ENCODE measurements around the gene ST8SIA2. TPM values are rescaled to one million over a fixed set of nuclear protein-coding genes. Genes with fewer than 3 reads are reported as not detected.
"Not testable (repeated sequence)": the region's sequence is repeated elsewhere in the genome, so short reads cannot be mapped to it uniquely, and the experiment has no call there.

ST8SIA2 gene
- total RNA-seq, 4 donors from 2014 or later: not detected

DNA sequence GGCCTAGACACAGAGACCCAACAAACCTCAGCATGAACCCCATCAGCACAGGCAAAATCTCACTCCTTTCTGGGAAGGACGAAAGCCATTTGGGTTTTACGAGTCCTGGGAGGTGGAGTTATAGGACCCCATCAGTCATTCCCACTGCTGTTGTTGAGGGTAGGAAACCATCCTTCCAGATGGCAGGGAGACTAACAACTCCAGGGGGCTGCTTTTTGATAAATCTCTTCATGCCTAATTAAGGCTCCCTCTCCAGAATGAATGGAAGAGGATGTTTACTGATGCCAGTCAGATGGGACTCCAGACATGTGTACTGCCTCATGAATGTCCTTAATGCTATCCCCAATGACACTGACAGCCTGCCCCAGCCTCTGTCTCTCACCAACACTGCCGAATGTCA lies 75.3 kb downstream of the ST8SIA2 start:
- Histone ChIP-seq H3K27me3 (no peaks in the 10 kb centered on the region), H3K4me3 (no peak overlapping the region), H3K4me1 (no peaks in the 10 kb centered on the region), H3K36me3 (no peaks in the 10 kb centered on the region), H3K9me3 (no peaks in the 10 kb centered on the region), H3K27ac (no peak overlapping the region)
- no peak for ATAC-seq
- TF ChIP-seq EP300 (IDR thresholded peaks at IDR 0.05): no peak
- TF ChIP-seq, protein P1, sequence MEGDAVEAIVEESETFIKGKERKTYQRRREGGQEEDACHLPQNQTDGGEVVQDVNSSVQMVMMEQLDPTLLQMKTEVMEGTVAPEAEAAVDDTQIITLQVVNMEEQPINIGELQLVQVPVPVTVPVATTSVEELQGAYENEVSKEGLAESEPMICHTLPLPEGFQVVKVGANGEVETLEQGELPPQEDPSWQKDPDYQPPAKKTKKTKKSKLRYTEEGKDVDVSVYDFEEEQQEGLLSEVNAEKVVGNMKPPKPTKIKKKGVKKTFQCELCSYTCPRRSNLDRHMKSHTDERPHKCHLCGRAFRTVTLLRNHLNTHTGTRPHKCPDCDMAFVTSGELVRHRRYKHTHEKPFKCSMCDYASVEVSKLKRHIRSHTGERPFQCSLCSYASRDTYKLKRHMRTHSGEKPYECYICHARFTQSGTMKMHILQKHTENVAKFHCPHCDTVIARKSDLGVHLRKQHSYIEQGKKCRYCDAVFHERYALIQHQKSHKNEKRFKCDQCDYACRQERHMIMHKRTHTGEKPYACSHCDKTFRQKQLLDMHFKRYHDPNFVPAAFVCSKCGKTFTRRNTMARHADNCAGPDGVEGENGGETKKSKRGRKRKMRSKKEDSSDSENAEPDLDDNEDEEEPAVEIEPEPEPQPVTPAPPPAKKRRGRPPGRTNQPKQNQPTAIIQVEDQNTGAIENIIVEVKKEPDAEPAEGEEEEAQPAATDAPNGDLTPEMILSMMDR (IDR thresholded peaks at IDR 0.05): no peak
- no peak for TF ChIP-seq POLR2A (IDR thresholded peaks at IDR 0.05)
- no peak for TF ChIP-seq POLR2AphosphoS5 (IDR thresholded peaks at IDR 0.05)
- 71% methylated on average over 1 of the region's 3 CpGs; no CpG with 5 or more reads in 1 of the 2 donors for WGBS, 2 donors (ENCODE audit: low coverage in 1 of 2)

DNA sequence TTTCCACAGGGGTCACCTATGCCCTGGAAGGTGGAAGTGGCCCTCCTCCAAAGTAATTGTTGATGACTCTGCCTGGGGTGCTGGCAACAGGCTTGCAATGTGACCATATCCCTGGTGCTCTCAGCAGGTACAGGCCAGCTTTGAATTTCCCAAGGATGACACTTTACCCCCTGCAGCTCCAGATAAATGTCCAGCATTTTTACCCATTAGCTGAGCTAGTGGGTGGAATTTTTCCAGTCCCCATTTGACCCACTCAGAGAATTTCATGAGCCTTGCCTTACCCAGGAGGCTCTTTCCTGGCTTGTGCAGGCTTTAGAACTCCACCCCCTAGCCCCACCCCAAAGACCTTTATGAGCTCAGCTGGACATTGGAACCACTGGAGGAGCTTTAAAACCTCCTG lies 77.6 kb downstream of the ST8SIA2 start:
- no peaks in the 10 kb centered on the region for H3K9me3 ChIP-seq
- no peak overlapping the region for H3K27ac ChIP-seq
- H3K4me1 ChIP-seq: no peaks in the 10 kb centered on the region
- ATAC-seq: no peak
- no peaks in the 10 kb centered on the region for H3K27me3 ChIP-seq
- H3K4me3 ChIP-seq: no peak overlapping the region
- no peaks in the 10 kb centered on the region for H3K36me3 ChIP-seq
- no peak for TF ChIP-seq POLR2A (IDR thresholded peaks at IDR 0.05)
- TF ChIP-seq, protein P1 (IDR thresholded peaks at IDR 0.05): no peak
- no peak for TF ChIP-seq EP300 (IDR thresholded peaks at IDR 0.05)
- no peak for TF ChIP-seq POLR2AphosphoS5 (IDR thresholded peaks at IDR 0.05)

DNA sequence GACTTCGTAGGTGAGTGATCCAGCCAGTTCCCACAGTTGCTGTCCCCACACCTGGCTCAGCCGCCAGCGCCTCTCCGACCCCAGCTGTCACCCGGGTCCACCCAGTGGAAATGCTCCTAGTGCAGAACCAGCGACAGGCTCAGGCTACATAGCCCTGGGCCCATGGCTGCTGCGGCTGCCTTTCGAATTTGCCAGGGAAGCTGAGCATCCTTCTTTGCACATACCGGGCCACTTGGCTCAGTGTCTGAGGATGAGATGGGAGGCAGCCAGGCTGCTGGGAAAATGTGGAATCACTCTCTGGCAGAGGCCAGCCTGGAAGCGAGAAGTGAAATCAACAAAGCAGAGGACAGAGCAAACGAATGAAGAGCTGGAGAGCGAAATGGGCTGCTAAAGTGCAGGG lies 80.1 kb downstream of the ST8SIA2 start:
- H3K9me3 ChIP-seq: no peaks in the 10 kb centered on the region
- peaks cover 12% of the 10 kb centered on the region for H3K27me3 ChIP-seq
- no peak overlapping the region for H3K27ac ChIP-seq
- TF ChIP-seq EP300 (IDR thresholded peaks at IDR 0.05) (no peak), POLR2A (IDR thresholded peaks at IDR 0.05) (no peak)
- 33 to 63% methylated on average over 3 of the region's 12 CpGs for WGBS, 2 donors (ENCODE audit: low coverage in 1 of 2)
- H3K4me3 ChIP-seq: no peak overlapping the region
- H3K36me3 ChIP-seq: no peaks in the 10 kb centered on the region
- no peak for ATAC-seq
- no peaks in the 10 kb centered on the region for H3K4me1 ChIP-seq

DNA sequence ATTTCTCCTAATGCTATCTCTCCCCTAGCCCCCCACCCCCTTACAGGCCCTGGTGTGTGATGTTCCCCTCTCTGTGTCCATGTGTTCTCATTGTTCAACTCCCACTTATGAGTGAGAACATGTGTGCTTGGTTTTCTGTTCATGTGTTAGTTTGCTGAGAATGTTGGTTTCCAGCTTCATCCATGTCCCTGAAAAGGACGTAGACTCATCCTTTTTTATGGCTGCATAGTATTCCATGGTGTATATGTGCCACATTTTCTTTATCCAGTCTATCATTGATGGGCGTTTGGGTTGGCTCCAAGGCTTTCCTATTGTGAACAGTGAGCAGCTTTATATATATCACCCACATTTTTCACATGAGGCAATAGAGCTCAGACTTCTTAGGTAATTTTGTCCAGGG lies 86.0 kb downstream of the ST8SIA2 start:
- 80% methylated on average over 2 of the region's 2 CpGs; no CpG with 5 or more reads in 1 of the 2 donors for whole genome bisulfite sequencing, 2 donors (ENCODE audit: low coverage in 1 of 2)
- H3K36me3 ChIP-seq, H3K4me1 ChIP-seq, H3K27ac ChIP-seq, H3K4me3 ChIP-seq, ATAC-seq, H3K9me3 ChIP-seq: not testable (repeated sequence)
- H3K27me3 ChIP-seq: peaks cover 16% of the 10 kb centered on the region

DNA sequence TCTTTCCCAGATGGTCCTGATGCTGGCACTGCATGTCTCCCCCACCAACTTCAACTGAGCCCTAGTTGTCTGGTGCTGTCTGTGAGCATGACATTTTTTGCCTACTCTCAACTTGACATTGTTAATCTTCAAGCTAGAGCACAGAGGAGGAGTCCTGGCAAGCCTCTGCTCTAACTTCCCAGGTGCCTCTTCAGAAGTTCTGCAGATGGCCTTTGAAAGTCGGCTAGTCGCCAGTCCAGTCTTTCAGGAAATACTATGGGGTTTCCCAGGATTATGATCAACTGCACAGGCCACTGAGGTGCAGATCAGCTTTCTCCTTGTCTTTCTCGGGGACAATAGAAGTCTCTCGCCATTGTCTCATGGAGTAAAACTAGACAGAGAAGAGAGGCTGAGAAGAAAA lies 86.7 kb downstream of the ST8SIA2 start:
- WGBS, 2 donors (ENCODE audit: low coverage in 1 of 2): 83 to 90% methylated on average over 2 of the region's 4 CpGs
- Histone ChIP-seq H3K27me3 (peaks cover 16% of the 10 kb centered on the region), H3K4me3 (no peak overlapping the region), H3K36me3 (no peaks in the 10 kb centered on the region), H3K27ac (no peak overlapping the region), H3K4me1 (no peaks in the 10 kb centered on the region), H3K9me3 (no peaks in the 10 kb centered on the region)
- no peak for ATAC-seq
- TF ChIP-seq POLR2AphosphoS5 (IDR thresholded peaks at IDR 0.05) (no peak), EP300 (IDR thresholded peaks at IDR 0.05) (no peak), POLR2A (IDR thresholded peaks at IDR 0.05) (no peak)
- TF ChIP-seq, protein P1 (IDR thresholded peaks at IDR 0.05): no peak

DNA sequence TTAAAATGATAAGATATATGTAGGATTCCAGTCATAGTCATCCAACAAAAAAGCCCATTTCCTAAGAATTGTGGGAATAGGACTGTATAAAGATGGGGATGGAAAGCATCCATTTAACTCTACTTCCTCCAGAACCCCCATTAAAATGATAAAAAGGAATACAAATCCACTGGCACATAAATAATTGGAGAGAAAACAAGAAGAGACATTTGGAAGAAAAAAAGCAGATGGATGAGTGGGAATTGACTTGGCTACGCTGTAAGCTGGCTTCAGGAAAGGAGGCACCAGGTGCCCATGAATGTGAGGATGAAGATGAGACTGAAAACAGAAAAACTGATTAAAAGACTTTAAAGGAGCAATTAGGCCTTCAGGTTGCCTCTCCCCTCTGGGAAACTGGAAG lies 91.8 kb downstream of the ST8SIA2 start:
- peaks cover 0 to 18% (median 0%) of the 10 kb centered on the region in 3 donors for H3K9me3 ChIP-seq
- peaks cover under 1% of the 10 kb centered on the region for H3K27me3 ChIP-seq
- 87 to 100% methylated on average over 1 of the region's 1 CpG for WGBS, 2 donors (ENCODE audit: low coverage in 1 of 2)
- no peaks in the 10 kb centered on the region for H3K36me3 ChIP-seq
- no peaks in the 10 kb centered on the region for H3K4me1 ChIP-seq
- ATAC-seq: no peak
- TF ChIP-seq, protein P1 (IDR thresholded peaks at IDR 0.05): no peak
- no peak for TF ChIP-seq EP300 (IDR thresholded peaks at IDR 0.05)
- TF ChIP-seq POLR2A (IDR thresholded peaks at IDR 0.05): no peak
- no peak for TF ChIP-seq POLR2AphosphoS5 (IDR thresholded peaks at IDR 0.05)
- no peak overlapping the region for H3K4me3 ChIP-seq
- H3K27ac ChIP-seq: no peak overlapping the region

All from gastroesophageal sphincter (tissue), 4 donors.